ENCODE data around the gene ABCD3.
A peak's percentile ranks its signal among the peaks of the same experiment; 100 is the strongest.
"Not testable (repeated sequence)": the region's sequence is repeated elsewhere in the genome, so short reads cannot be mapped to it uniquely, and the experiment has no call there.

The ABCD3 gene

DNA sequence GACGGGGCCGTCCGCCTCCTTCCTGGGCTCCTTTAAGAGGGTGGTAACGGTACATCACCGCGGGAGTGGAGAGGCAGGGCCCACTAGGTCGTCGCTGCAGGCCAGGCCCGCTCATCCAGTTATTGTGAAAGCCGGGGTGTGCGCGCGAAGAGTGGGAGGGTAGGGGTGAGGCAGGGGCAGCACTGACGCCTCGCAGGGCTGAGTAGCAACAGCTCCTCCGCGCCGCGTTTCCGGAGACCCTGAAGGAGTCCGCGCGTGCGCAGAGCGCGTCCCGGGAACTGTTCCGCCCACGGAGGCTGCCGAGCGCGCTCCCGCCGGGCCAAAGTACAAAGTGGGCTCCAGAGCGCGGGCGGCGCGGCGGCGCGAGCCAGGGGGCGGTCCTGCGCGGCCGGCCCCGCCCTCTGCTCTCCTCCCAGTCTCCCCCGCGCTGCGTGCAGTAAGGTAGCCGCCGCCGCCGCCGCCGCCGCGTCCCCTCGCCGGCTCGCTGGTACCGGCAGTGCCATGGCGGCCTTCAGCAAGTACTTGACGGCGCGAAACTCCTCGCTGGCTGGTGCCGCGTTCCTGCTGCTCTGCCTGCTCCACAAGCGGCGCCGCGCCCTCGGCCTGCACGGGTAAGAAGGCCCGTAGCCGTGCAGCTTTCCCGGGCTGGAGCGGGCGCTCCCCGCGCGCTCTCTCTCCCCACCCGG is at the start of gene ABCD3:
Gene ABCD3 (plus strand): TSS at position 412 of the 686 bp plus-strand sequence. CDS start 90 bp downstream, at position 502.
- TF ChIP-seq, protein P1, sequence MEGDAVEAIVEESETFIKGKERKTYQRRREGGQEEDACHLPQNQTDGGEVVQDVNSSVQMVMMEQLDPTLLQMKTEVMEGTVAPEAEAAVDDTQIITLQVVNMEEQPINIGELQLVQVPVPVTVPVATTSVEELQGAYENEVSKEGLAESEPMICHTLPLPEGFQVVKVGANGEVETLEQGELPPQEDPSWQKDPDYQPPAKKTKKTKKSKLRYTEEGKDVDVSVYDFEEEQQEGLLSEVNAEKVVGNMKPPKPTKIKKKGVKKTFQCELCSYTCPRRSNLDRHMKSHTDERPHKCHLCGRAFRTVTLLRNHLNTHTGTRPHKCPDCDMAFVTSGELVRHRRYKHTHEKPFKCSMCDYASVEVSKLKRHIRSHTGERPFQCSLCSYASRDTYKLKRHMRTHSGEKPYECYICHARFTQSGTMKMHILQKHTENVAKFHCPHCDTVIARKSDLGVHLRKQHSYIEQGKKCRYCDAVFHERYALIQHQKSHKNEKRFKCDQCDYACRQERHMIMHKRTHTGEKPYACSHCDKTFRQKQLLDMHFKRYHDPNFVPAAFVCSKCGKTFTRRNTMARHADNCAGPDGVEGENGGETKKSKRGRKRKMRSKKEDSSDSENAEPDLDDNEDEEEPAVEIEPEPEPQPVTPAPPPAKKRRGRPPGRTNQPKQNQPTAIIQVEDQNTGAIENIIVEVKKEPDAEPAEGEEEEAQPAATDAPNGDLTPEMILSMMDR (IDR thresholded peaks at IDR 0.05; ENCODE audit: insufficient read depth, low read depth, low read length, missing control alignments): no peak
- DNase-seq (ENCODE audit: low read depth): peak; percentile 97
- peak within 1 kb of the TSS; percentile 90 for H3K4me3 ChIP-seq (ENCODE audit: low read depth, low read length)

DNA sequence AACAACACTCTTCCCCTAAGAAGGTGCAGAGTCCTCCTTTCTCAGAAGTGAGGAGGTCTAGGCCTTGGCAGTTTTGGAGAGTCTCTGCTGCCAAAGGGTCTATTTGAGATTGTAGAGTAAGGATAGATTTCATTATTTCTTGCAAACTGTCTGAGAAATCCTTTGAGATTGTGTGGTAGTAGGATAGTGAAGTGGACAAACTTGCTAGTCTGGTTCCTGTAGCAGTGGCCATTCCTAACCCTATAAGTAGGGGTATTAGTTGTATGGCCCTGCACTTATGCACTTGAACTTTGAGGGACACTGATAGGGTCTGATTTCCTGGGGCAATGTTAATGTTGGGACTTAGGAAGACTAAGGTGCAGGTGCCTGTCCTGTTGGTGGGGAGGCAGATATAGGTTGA is 45.4 kb upstream of the ABCD3 start:
- DNase-seq (ENCODE audit: low read depth); H3K4me3 ChIP-seq (ENCODE audit: low read depth, low read length): not testable (repeated sequence)

DNA sequence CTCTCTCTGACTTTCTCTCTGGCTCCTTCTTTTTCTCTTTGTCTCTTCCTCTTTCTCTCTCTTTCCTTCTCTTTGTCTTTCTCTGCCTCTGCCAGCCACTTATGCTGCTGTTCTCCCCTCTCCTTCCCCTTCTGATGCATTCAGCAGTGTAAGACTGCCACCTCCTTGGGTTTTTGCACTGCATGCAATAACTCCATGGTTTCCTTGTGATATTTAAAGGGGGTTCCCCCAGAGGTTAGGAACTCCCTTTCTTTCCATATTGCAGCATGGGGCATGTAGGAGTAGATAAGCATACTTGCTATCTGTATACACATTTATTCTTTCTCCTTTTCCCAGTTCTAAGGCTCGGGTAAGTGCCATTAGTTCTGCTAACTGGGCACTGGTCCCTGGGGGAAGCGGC is 44.9 kb upstream of the ABCD3 start:
- H3K4me3 ChIP-seq (ENCODE audit: low read depth, low read length); DNase-seq (ENCODE audit: low read depth): not testable (repeated sequence)

DNA sequence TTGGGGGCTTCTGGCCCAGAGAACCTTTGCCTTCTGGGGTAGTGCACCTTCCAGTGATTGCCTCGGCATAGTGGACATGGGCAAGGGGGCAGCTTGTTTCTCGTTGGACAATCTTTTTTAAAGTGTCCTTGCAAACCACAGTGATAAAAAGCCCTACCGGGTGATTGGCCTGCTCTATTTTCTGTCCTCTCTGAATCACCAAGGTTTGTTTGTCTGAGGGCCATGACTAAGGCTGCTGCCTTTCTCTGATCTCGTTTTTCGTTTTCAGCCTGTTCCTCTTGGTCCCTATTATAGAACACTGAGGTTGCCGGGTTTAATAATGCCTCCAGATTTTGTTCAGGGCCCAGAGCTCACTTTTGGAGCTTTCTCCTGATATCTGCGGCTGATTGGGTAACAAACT is 42.5 kb upstream of the ABCD3 start:
- DNase-seq (ENCODE audit: low read depth): peak; percentile 28
- not testable (repeated sequence) for H3K4me3 ChIP-seq (ENCODE audit: low read depth, low read length)

DNA sequence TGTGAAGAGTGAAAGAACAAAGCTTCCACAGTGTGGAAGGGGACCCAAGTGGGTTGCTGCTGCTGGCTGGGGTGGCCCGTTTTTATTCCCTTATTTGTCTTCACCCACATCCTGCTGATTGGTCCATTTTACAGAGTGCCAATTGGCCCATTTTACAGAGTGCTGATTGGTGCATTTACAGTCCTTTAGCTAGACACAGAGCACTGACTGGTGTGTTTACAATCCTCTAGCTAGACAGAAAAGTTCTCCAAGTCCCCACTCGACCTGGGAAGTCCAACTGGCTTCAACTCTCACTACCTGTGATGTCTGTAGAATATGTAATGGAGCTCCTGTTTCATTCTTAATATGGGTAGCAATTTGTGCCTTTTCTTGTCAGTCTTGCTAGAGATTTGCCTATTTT is 39.7 kb upstream of the ABCD3 start:
- DNase-seq (ENCODE audit: low read depth); H3K4me3 ChIP-seq (ENCODE audit: low read depth, low read length): not testable (repeated sequence)

DNA sequence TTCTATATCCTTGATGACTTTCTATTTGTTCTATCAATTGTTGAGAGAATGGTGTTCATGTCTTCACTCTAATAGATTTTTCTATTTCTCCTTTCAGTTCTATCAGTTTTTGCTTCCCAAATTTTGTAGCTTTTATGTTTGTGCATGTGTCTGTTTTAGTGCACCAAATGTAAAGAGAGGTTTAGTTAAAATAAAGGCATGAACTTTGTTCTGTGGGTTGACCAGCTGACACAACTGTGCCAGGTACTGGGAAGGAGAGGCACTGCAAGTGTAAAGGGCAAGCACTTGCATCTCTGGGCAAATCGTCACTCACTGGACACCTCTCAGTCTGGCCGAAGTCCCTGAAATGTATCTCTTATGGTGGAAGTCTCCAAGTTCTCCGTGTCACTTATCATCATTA is 38.6 kb upstream of the ABCD3 start:
- H3K4me3 ChIP-seq (ENCODE audit: low read depth, low read length): no peak overlapping the region
- TF ChIP-seq, protein P1 (IDR thresholded peaks at IDR 0.05; ENCODE audit: insufficient read depth, low read depth, low read length, missing control alignments): no peak
- DNase-seq (ENCODE audit: low read depth): no peak

DNA sequence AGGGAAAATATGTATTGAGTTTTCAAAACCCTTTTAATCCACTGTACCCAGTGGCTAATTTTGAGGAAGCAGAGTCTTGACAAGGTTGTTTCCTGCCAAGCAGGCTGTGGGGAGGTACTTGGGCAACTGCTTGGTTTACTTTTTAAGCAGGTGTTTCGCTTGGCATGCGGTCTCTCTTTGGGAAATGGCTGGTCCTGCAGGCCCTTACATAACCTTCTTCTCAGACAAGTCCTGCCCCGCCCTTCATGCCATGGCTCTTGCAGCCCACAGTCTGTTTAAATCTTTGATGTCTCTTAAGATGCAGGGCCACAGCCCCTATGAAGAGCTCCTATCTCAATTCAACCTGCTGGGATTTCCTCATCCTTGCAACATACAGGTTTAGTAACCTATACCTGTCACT is 36.0 kb upstream of the ABCD3 start:
- TF ChIP-seq, protein P1 (IDR thresholded peaks at IDR 0.05; ENCODE audit: insufficient read depth, low read depth, low read length, missing control alignments): no peak
- DNase-seq (ENCODE audit: low read depth): no peak
- H3K4me3 ChIP-seq (ENCODE audit: low read depth, low read length): no peak overlapping the region

DNA sequence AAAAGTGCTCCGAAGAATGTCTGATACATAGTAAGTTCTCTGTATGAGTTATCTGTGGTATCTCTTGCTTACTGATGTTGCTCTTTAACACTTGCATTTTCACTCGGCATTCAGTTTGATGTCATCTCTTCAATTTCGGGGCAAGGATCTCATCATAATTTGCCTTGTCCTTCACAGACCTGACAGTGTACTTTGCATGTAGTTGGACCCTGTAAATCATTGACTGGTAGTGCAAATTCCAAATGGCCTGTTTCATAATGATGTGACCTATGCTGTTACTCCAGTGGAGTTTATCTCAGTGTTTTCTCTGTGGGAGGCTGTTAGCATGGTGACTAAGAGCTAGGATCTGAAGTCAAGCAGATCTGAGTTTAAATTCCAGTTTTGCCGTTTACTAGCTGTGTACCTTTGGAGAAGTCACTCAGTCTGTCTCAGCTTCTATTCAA is 34.2 kb upstream of the ABCD3 start:
- DNase-seq (ENCODE audit: low read depth): peak; percentile 30
- H3K4me3 ChIP-seq (ENCODE audit: low read depth, low read length): no peak overlapping the region
- TF ChIP-seq, protein P1 (IDR thresholded peaks at IDR 0.05; ENCODE audit: insufficient read depth, low read depth, low read length, missing control alignments): no peak

DNA sequence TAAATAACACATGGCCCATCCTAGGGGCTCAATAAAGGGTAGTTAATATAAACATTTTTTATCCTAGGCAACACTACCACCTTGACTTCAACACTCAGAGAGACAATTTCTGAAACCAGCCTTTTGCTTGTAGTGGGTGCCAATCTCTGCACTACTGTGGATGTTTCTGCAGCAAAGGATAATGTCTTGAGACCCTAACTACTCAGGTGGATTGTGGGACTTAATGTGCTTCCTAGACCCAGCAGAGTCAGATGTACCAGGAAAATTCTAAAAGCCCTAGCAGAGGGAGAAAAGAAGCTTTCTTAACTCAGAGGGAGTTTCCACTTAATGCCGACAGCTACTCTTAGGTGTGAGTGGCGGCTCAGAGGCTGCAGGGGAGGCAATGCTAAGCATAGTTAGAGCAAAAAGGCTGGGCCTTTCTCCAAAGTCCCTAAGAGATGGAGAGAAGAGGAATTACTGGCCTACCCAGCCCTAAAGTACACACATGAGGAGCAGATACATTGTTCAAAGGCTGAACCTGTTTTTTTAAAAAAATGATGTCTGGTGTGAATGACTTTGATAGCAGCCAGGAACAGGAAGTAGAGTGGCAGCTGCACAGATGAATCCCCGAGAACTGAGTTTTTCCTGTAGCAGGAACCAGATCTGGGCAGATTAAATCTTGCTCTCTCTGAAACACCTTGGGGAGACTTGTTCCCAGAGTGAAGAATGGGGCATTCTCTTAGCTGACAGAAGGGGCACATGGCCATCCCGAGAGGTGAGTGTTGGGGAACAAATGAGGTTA is 33.5 kb upstream of the ABCD3 start:
- DNase-seq (ENCODE audit: low read depth): no peak
- TF ChIP-seq, protein P1 (IDR thresholded peaks at IDR 0.05; ENCODE audit: insufficient read depth, low read depth, low read length, missing control alignments): no peak
- H3K4me3 ChIP-seq (ENCODE audit: low read depth, low read length): no peak overlapping the region
